ENCODE results near the gene N4BP2L2.
"Not testable (repeated sequence)": the region's sequence is repeated elsewhere in the genome, so short reads cannot be mapped to it uniquely, and the experiment has no call there.

Gene N4BP2L2

GRCh38 chr13:32538621-32539246, at the start of gene N4BP2L2:
N4BP2L2 (minus strand) TSS chr13:32538795; CDS start chr13:32537027, 1,768 bp downstream.
- Histone ChIP-seq H3K9ac (ENCODE audit: low read depth, low read length) (peak within 1 kb of the TSS; percentile 96), H3K36me3 (ENCODE audit: insufficient read depth, low read length) (no peaks in the 10 kb centered on the region), H3K4me1 (ENCODE audit: insufficient read depth, low read length) (no peaks in the 10 kb centered on the region; the same call in 1 of the 2 replicates), H3K9me3 (ENCODE audit: control insufficient read depth, insufficient read depth, low read length) (no peaks in the 10 kb centered on the region)

- no peaks in the 10 kb centered on the region for H3K36me3 ChIP-seq (ENCODE audit: insufficient read depth, low read length)
- H3K9ac ChIP-seq (ENCODE audit: low read depth, low read length) = peak overlapping the region; percentile 97
- no peaks in the 10 kb centered on the region for H3K9me3 ChIP-seq (ENCODE audit: control insufficient read depth, insufficient read depth, low read length)
- peaks cover 15% of the 10 kb centered on the region for H3K4me1 ChIP-seq (ENCODE audit: insufficient read depth, low read length)
Measured at GRCh38 chr13:32587811-32588170, 49.2 kb upstream of the N4BP2L2 start.

- H3K4me1 ChIP-seq (ENCODE audit: insufficient read depth, low read length) = peaks cover 15% of the 10 kb centered on the region
- H3K9ac ChIP-seq (ENCODE audit: low read depth, low read length) = peak overlapping the region; percentile 97
- no peaks in the 10 kb centered on the region for H3K9me3 ChIP-seq (ENCODE audit: control insufficient read depth, insufficient read depth, low read length)
- H3K36me3 ChIP-seq (ENCODE audit: insufficient read depth, low read length) = no peaks in the 10 kb centered on the region
Measured at GRCh38 chr13:32587011-32587810, 48.6 kb upstream of the N4BP2L2 start.

- Histone ChIP-seq H3K36me3 (ENCODE audit: insufficient read depth, low read length) (no peaks in the 10 kb centered on the region), H3K9ac (ENCODE audit: low read depth, low read length) (peak within 1 kb of the TSS; percentile 97), H3K4me1 (ENCODE audit: insufficient read depth, low read length) (peaks cover 15% of the 10 kb centered on the region), H3K9me3 (ENCODE audit: control insufficient read depth, insufficient read depth, low read length) (no peaks in the 10 kb centered on the region)
Measured at GRCh38 chr13:32586080-32586900, 47.7 kb upstream of the N4BP2L2 start, which contains the start of gene PDS5B. PDS5B (plus strand) TSS chr13:32586452; CDS start chr13:32648773, 62,321 bp downstream.

- Histone ChIP-seq H3K36me3 (ENCODE audit: insufficient read depth, low read length) (no peaks in the 10 kb centered on the region), H3K9ac (ENCODE audit: low read depth, low read length) (peak overlapping the region; percentile 79; the same call in 1 of the 2 replicates), H3K4me1 (ENCODE audit: insufficient read depth, low read length) (peaks cover 15% of the 10 kb centered on the region), H3K9me3 (ENCODE audit: control insufficient read depth, insufficient read depth, low read length) (no peaks in the 10 kb centered on the region)
Measured at GRCh38 chr13:32585550-32586079, 47.0 kb upstream of the N4BP2L2 start.

GRCh38 chr13:32582991-32583390, 44.4 kb upstream of the N4BP2L2 start:
- no peaks in the 10 kb centered on the region for H3K4me1 ChIP-seq (ENCODE audit: insufficient read depth, low read length)
- H3K9me3 ChIP-seq (ENCODE audit: control insufficient read depth, insufficient read depth, low read length) = peaks cover 6% of the 10 kb centered on the region; the same call in 1 of the 2 replicates
- H3K9ac ChIP-seq (ENCODE audit: low read depth, low read length) = no peak overlapping the region
- H3K36me3 ChIP-seq (ENCODE audit: insufficient read depth, low read length) = no peaks in the 10 kb centered on the region

- peaks cover 11% of the 10 kb centered on the region; the same call in 1 of the 2 replicates for H3K9me3 ChIP-seq (ENCODE audit: control insufficient read depth, insufficient read depth, low read length)
- no peaks in the 10 kb centered on the region for H3K4me1 ChIP-seq (ENCODE audit: insufficient read depth, low read length)
- no peaks in the 10 kb centered on the region; the same call in 1 of the 2 replicates for H3K36me3 ChIP-seq (ENCODE audit: insufficient read depth, low read length)
- H3K9ac ChIP-seq (ENCODE audit: low read depth, low read length) = no peak overlapping the region
Measured at GRCh38 chr13:32582281-32582680, 43.7 kb upstream of the N4BP2L2 start.

- Histone ChIP-seq H3K36me3 (ENCODE audit: insufficient read depth, low read length) (no peaks in the 10 kb centered on the region; the same call in 1 of the 2 replicates), H3K9ac (ENCODE audit: low read depth, low read length) (no peak overlapping the region), H3K4me1 (ENCODE audit: insufficient read depth, low read length) (no peaks in the 10 kb centered on the region), H3K9me3 (ENCODE audit: control insufficient read depth, insufficient read depth, low read length) (peaks cover 12% of the 10 kb centered on the region; the same call in 1 of the 2 replicates)
Measured at GRCh38 chr13:32581177-32581786, 42.7 kb upstream of the N4BP2L2 start.

- Histone ChIP-seq H3K9me3 (ENCODE audit: control insufficient read depth, insufficient read depth, low read length) (peaks cover 12% of the 10 kb centered on the region; the same call in 1 of the 2 replicates), H3K36me3 (ENCODE audit: insufficient read depth, low read length) (no peaks in the 10 kb centered on the region; the same call in 1 of the 2 replicates), H3K4me1 (ENCODE audit: insufficient read depth, low read length) (no peaks in the 10 kb centered on the region), H3K9ac (ENCODE audit: low read depth, low read length) (no peak overlapping the region)
Measured at GRCh38 chr13:32577032-32577431, 38.4 kb upstream of the N4BP2L2 start.

- H3K36me3 ChIP-seq (ENCODE audit: insufficient read depth, low read length); H3K9ac ChIP-seq (ENCODE audit: low read depth, low read length); H3K4me1 ChIP-seq (ENCODE audit: insufficient read depth, low read length): not testable (repeated sequence)
- H3K9me3 ChIP-seq (ENCODE audit: control insufficient read depth, insufficient read depth, low read length) = peaks cover 12% of the 10 kb centered on the region; the same call in 1 of the 2 replicates
Measured at GRCh38 chr13:32575687-32576086, 37.1 kb upstream of the N4BP2L2 start.

GRCh38 chr13:32560842-32561241, 22.2 kb upstream of the N4BP2L2 start:
- not testable (repeated sequence) for H3K4me1 ChIP-seq (ENCODE audit: insufficient read depth, low read length); H3K36me3 ChIP-seq (ENCODE audit: insufficient read depth, low read length); H3K9me3 ChIP-seq (ENCODE audit: control insufficient read depth, insufficient read depth, low read length); H3K9ac ChIP-seq (ENCODE audit: low read depth, low read length)

GRCh38 chr13:32555613-32556012, 17.0 kb upstream of the N4BP2L2 start:
- no peaks in the 10 kb centered on the region for H3K4me1 ChIP-seq (ENCODE audit: insufficient read depth, low read length)

GRCh38 chr13:32553720-32554119, 15.1 kb upstream of the N4BP2L2 start:
- Histone ChIP-seq H3K4me1 (ENCODE audit: insufficient read depth, low read length) (no peaks in the 10 kb centered on the region), H3K36me3 (ENCODE audit: insufficient read depth, low read length) (no peaks in the 10 kb centered on the region), H3K9me3 (ENCODE audit: control insufficient read depth, insufficient read depth, low read length) (no peaks in the 10 kb centered on the region), H3K9ac (ENCODE audit: low read depth, low read length) (no peak overlapping the region)

More at GRCh38 chr13:32555613-32556012, 17.0 kb upstream of the N4BP2L2 start:
- 0 out of 2 replicates have a peak, but pooled peaks cover 2% of the 10 kb centered on the region for H3K9me3 ChIP-seq (ENCODE audit: control insufficient read depth, insufficient read depth, low read length)
- H3K9ac ChIP-seq (ENCODE audit: low read depth, low read length) = no peak overlapping the region
- no peaks in the 10 kb centered on the region for H3K36me3 ChIP-seq (ENCODE audit: insufficient read depth, low read length)
